GM19467 (cell line): Measurements from ENCODE around the gene SOX18.
A peak's percentile ranks its signal among the peaks of the same experiment; 100 is the strongest.

Experiments used
- ATAC-seq: cut with Tn5 transposase; IDR thresholded peaks from one replicate; pipeline ENCODE4 v1.9.1; 2021; ENCODE audit warnings: mild to moderate bottlenecking, moderate library complexity; ENCODE audit not compliant: unreplicated experiment

Gene SOX18

GRCh38 chr20:64069209-64069613 is 19.8 kb upstream of the SOX18 start:
- no peak for ATAC-seq

GRCh38 chr20:64068386-64069208 is 19.2 kb upstream of the SOX18 start:
- no peak for ATAC-seq

GRCh38 chr20:64067733-64068307 is 18.4 kb upstream of the SOX18 start:
- no peak for ATAC-seq

GRCh38 chr20:64067005-64067632 is 17.7 kb upstream of the SOX18 start:
- ATAC-seq: no peak

GRCh38 chr20:64065974-64066343 is 16.5 kb upstream of the SOX18 start:
- ATAC-seq: no peak

- no peak for ATAC-seq
These were observed 15.9 kb upstream of the SOX18 start for GRCh38 chr20:64065062-64065973.

- ATAC-seq: no peak
These were observed 14.8 kb upstream of the SOX18 start for GRCh38 chr20:64064145-64064698.

GRCh38 chr20:64063389-64064144 is 14.1 kb upstream of the SOX18 start:
- ATAC-seq: no peak

- peak; percentile 81 for ATAC-seq
These were observed 13.4 kb upstream of the SOX18 start, which contains the start of gene TCEA2 for GRCh38 chr20:64062596-64063388. TCEA2 (plus strand) TSS chr20:64063198; CDS start chr20:64063313, 115 bp downstream.

- ATAC-seq: no peak
These were observed 12.8 kb upstream of the SOX18 start for GRCh38 chr20:64062276-64062595.

- ATAC-seq: no peak
These were observed 9.1 kb upstream of the SOX18 start for GRCh38 chr20:64058536-64058935.

GRCh38 chr20:64057628-64058498 is 8.4 kb upstream of the SOX18 start:
- ATAC-seq: no peak

- no peak for ATAC-seq
These were observed 7.6 kb upstream of the SOX18 start for GRCh38 chr20:64056889-64057627.

GRCh38 chr20:64056639-64056888 is 7.1 kb upstream of the SOX18 start:
- no peak for ATAC-seq

- no peak for ATAC-seq
These were observed 6.6 kb upstream of the SOX18 start for GRCh38 chr20:64055893-64056638.

- ATAC-seq: no peak
These were observed 6.0 kb upstream of the SOX18 start for GRCh38 chr20:64055396-64055892.
